ENCODE data around the gene FEN1. TPM values are rescaled to one million over a fixed set of nuclear protein-coding genes. Genes with fewer than 3 reads are reported as not detected.

Gene FEN1
- total and polyA plus RNA-seq, 2 of the 13 experiments (the other 11 are each of a cell fraction or from before 2014, with no cell fraction given): 12.4 to 102 TPM

GRCh38 chr11:61814958-61815789, 22.5 kb downstream of the FEN1 start (continued):
- TF ChIP-seq RBM39 (IDR thresholded peaks at IDR 0.05; ENCODE audit: low read depth, low read length, poor library complexity, severe bottlenecking) (peak; percentile 39), NFAT5 (CRISPR knock-in tag; IDR thresholded peaks at IDR 0.05) (no peak; the same call in none of the 2 replicates), HMG20B (CRISPR knock-in tag; conservative IDR thresholded peaks at IDR 0.05) (no peak; the same call in 1 of the 2 replicates), ZUFSP (CRISPR knock-in tag; IDR thresholded peaks at IDR 0.05; ENCODE audit: borderline replicate concordance) (no peak), ZNF720 (CRISPR knock-in tag; IDR thresholded peaks at IDR 0.05) (no peak), GABPA (IDR thresholded peaks at IDR 0.05; ENCODE audit: low read depth, low read length) (no peak), GABPA (CRISPR knock-in tag; IDR thresholded peaks at IDR 0.05; ENCODE audit: low read depth) (no peak), ERF (CRISPR knock-in tag; IDR thresholded peaks at IDR 0.05) (no peak), AKNA (CRISPR knock-in tag; IDR thresholded peaks at IDR 0.05; ENCODE audit: borderline replicate concordance) (no peak), RFX1 (IDR thresholded peaks at IDR 0.05) (peak; percentile 5; the same call in 1 of the 2 replicates), SMC3 (IDR thresholded peaks at IDR 0.05; ENCODE audit: low read length) (no peak), ZNF660 (CRISPR knock-in tag; IDR thresholded peaks at IDR 0.05; ENCODE audit: borderline replicate concordance, low read depth) (no peak), ZZZ3 (CRISPR knock-in tag; IDR thresholded peaks at IDR 0.05; ENCODE audit: borderline replicate concordance) (no peak), HBP1 (CRISPR knock-in tag; IDR thresholded peaks at IDR 0.05; ENCODE audit: low read depth) (peak; percentile 23; the same call in 1 of the 2 replicates), ZNF317 (CRISPR knock-in tag; IDR thresholded peaks at IDR 0.05) (peak; percentile 71; the same call in 1 of the 2 replicates), HDAC6 (IDR thresholded peaks at IDR 0.05; ENCODE audit: low read depth, low read length) (no peak)
